ENCODE measurements around the gene DOK6.
"Not testable (repeated sequence)": the region's sequence is repeated elsewhere in the genome, so short reads cannot be mapped to it uniquely, and the experiment has no call there.

DOK6 gene

GRCh38 chr18:69400253-69400975 is at the start of gene DOK6:
DOK6 (plus strand) TSS chr18:69400888.
- DNase-seq = no peak

GRCh38 chr18:69353023-69353422 is 47.7 kb upstream of the DOK6 start:
- DNase-seq = no peak

GRCh38 chr18:69357590-69357989 is 43.1 kb upstream of the DOK6 start:
- no peak for DNase-seq

GRCh38 chr18:69358212-69358895 is 42.3 kb upstream of the DOK6 start:
- DNase-seq = no peak

GRCh38 chr18:69359768-69360167 is 40.9 kb upstream of the DOK6 start:
- not testable (repeated sequence) for DNase-seq

- no peak for DNase-seq
These were observed 35.8 kb upstream of the DOK6 start for GRCh38 chr18:69364930-69365329.

GRCh38 chr18:69365658-69366057 is 35.0 kb upstream of the DOK6 start:
- no peak for DNase-seq

- DNase-seq = no peak
These were observed 33.6 kb upstream of the DOK6 start for GRCh38 chr18:69367104-69367503.

- DNase-seq = no peak
These were observed 29.0 kb upstream of the DOK6 start for GRCh38 chr18:69371729-69372128.

- DNase-seq = no peak
These were observed 20.4 kb upstream of the DOK6 start for GRCh38 chr18:69380324-69380723.

GRCh38 chr18:69383186-69383585 is 17.5 kb upstream of the DOK6 start:
- DNase-seq = no peak

- DNase-seq = no peak
These were observed 13.5 kb upstream of the DOK6 start for GRCh38 chr18:69387186-69387585.

GRCh38 chr18:69388222-69388621 is 12.5 kb upstream of the DOK6 start:
- DNase-seq = no peak

- no peak for DNase-seq
These were observed 3.6 kb upstream of the DOK6 start for GRCh38 chr18:69397096-69397495.

GRCh38 chr18:69399253-69399652 is 1.4 kb upstream of the DOK6 start:
- no peak for DNase-seq

- DNase-seq = no peak
These were observed 213 bp downstream of the DOK6 start for GRCh38 chr18:69400976-69401225.

GRCh38 chr18:69401226-69401971 is 711 bp downstream of the DOK6 start:
- DNase-seq = no peak

- no peak for DNase-seq
These were observed 1.4 kb downstream of the DOK6 start for GRCh38 chr18:69401972-69402532.

- no peak for DNase-seq
These were observed 1.9 kb downstream of the DOK6 start for GRCh38 chr18:69402533-69402989.

- no peak for DNase-seq
These were observed 7.8 kb downstream of the DOK6 start for GRCh38 chr18:69408522-69408921.

GRCh38 chr18:69411199-69411598 is 10.5 kb downstream of the DOK6 start:
- no peak for DNase-seq

GRCh38 chr18:69414184-69414583 is 13.5 kb downstream of the DOK6 start:
- DNase-seq = no peak

- DNase-seq = no peak
These were observed 32.2 kb downstream of the DOK6 start for GRCh38 chr18:69432847-69433246.

GRCh38 chr18:69435000-69435399 is 34.3 kb downstream of the DOK6 start:
- DNase-seq = no peak

Data from stimulated activated CD4-positive, alpha-beta T cell treated with anti-CD3 and anti-CD28 coated beads, Interleukin-4, amount 100 ng/mL, for 1 hour (primary cell).